Glutamatergic neuron (in vitro differentiated cells): ENCODE results near the gene SLC25A17. TPM values are rescaled to one million over a fixed set of nuclear protein-coding genes. Genes with fewer than 3 reads are reported as not detected.

Experiments used
- DNase-seq: peaks from one replicate; pipeline ENCODE4 v3.0.0; 2022
- H3K27ac Mint-ChIP-seq: one replicate; pipeline ENCODE4 v1.8.0; 2020; ENCODE audit warnings: mild to moderate bottlenecking, mixed read lengths, inconsistent platforms; ENCODE audit not compliant: unreplicated experiment
- H3K27me3 Mint-ChIP-seq: one replicate; pipeline ENCODE4 v1.8.0; 2020; ENCODE audit warnings: mild to moderate bottlenecking, moderate library complexity, mixed read lengths, inconsistent platforms; ENCODE audit not compliant: unreplicated experiment
- H3K36me3 Mint-ChIP-seq: one replicate; pipeline ENCODE4 v1.8.0; 2020; ENCODE audit warnings: mild to moderate bottlenecking, mixed read lengths, inconsistent platforms; ENCODE audit not compliant: unreplicated experiment
- H3K4me1 Mint-ChIP-seq: one replicate; pipeline ENCODE4 v1.8.0; 2020; ENCODE audit warnings: mild to moderate bottlenecking, low read depth, mixed read lengths, inconsistent platforms; ENCODE audit not compliant: unreplicated experiment
- H3K4me3 Mint-ChIP-seq: one replicate; pipeline ENCODE4 v1.8.0; 2020; ENCODE audit warnings: mild to moderate bottlenecking, mixed read lengths, inconsistent platforms; ENCODE audit not compliant: unreplicated experiment
- H3K9me3 Mint-ChIP-seq: one replicate; pipeline ENCODE4 v1.8.0; 2020; ENCODE audit warnings: mild to moderate bottlenecking, moderate library complexity, mixed read lengths, inconsistent platforms; ENCODE audit not compliant: unreplicated experiment
- total RNA-seq: library from RNA; stranded (reverse); fragmentation: NEBNext Ultra II Directional; extraction: Animal tissue kit (Norgen Biotek cat#: 25700); gene quantifications from one replicate; pipeline ENCODE4 v1.2.1, GENCODE V29; 2021; ENCODE audit not compliant: unreplicated experiment
- TF ChIP-seq, protein P1 (sequence below): fragments of 200-600 bp; sonication (generic); IDR thresholded peaks from one replicate; pipeline ENCODE4 v1.5.0; 2021; ENCODE audit not compliant: partially characterized antibody, unreplicated experiment

SLC25A17 gene
- total RNA-seq, 1 donor from 2014 or later = 18.3 TPM

DNA sequence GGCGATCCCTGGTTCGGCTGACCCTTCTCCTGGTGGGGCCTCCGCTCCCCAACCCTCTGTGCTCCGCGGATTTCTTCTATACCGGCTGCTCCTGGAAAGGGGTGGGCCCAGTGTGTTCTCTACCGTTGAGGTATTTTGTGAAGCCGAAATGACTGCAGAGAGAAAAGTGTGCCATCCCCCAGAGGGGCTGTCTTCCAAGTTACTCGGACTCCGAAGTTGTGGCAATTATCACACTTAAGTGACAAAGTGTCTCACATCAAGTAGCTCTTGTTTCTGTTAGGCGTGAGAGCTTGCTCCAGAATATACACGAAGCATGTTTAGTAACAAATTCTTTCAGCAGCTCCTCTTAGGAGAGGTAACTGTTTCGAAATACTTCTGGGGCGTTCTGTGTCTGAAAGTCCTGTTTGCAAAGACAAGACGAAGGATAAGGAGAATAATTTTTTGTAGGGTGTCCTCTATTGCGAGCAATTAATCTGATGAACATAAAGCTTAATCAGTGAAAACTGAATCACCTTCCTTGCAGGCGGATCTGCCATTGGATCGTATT, 38.2 kb upstream of the SLC25A17 start:
- Mint-ChIP-seq H3K27ac (peak overlapping the region; percentile 94), H3K36me3 (no peaks in the 10 kb centered on the region), H3K27me3 (peaks cover 12% of the 10 kb centered on the region), H3K9me3 (peaks cover 10% of the 10 kb centered on the region), H3K4me1 (peaks cover 15% of the 10 kb centered on the region), H3K4me3 (peak overlapping the region; percentile 98)
- TF ChIP-seq, protein P1, sequence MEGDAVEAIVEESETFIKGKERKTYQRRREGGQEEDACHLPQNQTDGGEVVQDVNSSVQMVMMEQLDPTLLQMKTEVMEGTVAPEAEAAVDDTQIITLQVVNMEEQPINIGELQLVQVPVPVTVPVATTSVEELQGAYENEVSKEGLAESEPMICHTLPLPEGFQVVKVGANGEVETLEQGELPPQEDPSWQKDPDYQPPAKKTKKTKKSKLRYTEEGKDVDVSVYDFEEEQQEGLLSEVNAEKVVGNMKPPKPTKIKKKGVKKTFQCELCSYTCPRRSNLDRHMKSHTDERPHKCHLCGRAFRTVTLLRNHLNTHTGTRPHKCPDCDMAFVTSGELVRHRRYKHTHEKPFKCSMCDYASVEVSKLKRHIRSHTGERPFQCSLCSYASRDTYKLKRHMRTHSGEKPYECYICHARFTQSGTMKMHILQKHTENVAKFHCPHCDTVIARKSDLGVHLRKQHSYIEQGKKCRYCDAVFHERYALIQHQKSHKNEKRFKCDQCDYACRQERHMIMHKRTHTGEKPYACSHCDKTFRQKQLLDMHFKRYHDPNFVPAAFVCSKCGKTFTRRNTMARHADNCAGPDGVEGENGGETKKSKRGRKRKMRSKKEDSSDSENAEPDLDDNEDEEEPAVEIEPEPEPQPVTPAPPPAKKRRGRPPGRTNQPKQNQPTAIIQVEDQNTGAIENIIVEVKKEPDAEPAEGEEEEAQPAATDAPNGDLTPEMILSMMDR = no peak
- DNase-seq = no peak

DNA sequence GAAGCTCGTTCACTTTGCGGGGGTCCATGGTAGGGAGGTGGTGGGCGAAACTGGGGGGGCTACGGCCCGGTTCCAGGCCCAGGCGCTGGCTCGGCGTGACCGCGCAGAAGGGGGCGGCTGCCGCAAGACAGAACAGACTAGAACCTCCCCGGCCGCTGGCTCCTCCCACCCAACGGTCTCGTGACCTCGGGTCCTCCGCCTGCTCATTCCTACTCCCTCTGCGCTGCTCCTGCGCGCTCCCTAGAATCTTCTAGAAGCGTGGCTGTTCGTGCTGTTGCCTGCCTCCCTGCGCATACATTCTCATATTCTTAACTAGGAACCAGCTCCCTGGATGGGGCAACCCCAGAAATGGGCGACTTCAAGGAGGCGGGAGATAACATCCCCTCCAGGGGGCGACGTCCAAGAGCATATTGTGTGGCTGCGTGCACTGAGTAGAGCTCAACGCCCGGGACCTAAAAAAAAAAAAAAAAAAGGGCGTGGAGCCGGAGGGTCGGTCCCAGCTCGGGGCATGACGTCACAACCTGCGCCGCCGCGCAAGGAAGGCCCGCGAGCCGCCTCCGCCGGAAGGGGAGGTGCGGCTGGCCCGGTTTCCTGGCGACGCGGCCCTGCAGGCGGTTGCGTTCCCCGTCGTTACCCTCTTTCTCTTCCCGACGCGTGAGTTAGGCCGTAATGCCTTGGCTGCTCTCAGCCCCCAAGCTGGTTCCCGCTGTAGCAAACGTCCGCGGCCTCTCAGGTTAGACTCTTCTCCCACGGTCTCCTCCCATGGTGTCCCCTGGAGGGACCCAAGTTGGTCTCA, 37.6 kb upstream of the SLC25A17 start, which contains the start of the genes ST13 and XPNPEP3:
Gene ST13, minus strand, starts transcription at position 127 of the 796 bp plus-strand sequence. Its CDS starts 99 bp downstream, at position 28.
Gene XPNPEP3, plus strand, starts transcription at position 636 of the 796 bp plus-strand sequence. Its CDS starts 34 bp downstream, at position 670.
- H3K4me3 Mint-ChIP-seq = peak within 1 kb of the TSS; percentile 98
- H3K36me3 Mint-ChIP-seq = no peaks in the 10 kb centered on the region
- TF ChIP-seq, protein P1 = peak; percentile 8
- H3K4me1 Mint-ChIP-seq = peaks cover 17% of the 10 kb centered on the region
- peaks cover 10% of the 10 kb centered on the region for H3K9me3 Mint-ChIP-seq
- peaks cover 12% of the 10 kb centered on the region for H3K27me3 Mint-ChIP-seq
- peak; percentile 98 for DNase-seq
- peak within 1 kb of the TSS; percentile 100 for H3K27ac Mint-ChIP-seq

DNA sequence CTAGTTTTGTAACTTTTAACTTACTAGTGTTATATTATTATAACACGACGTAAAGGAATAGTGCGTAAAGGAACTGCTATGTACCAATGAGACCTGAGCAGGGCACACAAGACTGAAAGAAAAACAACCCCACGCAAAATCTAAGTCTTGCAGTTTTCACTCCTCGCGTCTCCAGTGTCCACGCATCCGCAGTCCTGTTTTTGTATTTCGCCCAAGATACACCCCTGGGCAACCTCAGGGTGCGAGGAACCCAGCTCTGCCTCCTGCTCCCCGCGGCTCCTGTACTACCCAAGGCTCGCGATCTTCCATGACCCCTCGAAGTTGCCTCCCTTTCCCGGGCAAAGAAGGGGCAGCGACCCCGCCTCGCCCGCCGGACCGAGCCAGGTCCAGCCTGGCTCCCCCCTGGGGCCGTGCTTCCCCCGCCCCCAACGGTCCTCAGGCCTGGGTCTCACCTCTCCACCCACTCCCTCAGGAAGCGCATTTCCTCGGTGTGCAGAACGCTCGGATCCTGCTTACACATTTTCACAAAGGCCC, 36.9 kb upstream of the SLC25A17 start:
- Mint-ChIP-seq H3K4me1 (peaks cover 22% of the 10 kb centered on the region), H3K36me3 (no peaks in the 10 kb centered on the region), H3K27ac (peak overlapping the region; percentile 100), H3K27me3 (peaks cover 12% of the 10 kb centered on the region), H3K9me3 (peaks cover 10% of the 10 kb centered on the region), H3K4me3 (peak overlapping the region; percentile 98)
- TF ChIP-seq, protein P1 = no peak
- DNase-seq = peak; percentile 61

DNA sequence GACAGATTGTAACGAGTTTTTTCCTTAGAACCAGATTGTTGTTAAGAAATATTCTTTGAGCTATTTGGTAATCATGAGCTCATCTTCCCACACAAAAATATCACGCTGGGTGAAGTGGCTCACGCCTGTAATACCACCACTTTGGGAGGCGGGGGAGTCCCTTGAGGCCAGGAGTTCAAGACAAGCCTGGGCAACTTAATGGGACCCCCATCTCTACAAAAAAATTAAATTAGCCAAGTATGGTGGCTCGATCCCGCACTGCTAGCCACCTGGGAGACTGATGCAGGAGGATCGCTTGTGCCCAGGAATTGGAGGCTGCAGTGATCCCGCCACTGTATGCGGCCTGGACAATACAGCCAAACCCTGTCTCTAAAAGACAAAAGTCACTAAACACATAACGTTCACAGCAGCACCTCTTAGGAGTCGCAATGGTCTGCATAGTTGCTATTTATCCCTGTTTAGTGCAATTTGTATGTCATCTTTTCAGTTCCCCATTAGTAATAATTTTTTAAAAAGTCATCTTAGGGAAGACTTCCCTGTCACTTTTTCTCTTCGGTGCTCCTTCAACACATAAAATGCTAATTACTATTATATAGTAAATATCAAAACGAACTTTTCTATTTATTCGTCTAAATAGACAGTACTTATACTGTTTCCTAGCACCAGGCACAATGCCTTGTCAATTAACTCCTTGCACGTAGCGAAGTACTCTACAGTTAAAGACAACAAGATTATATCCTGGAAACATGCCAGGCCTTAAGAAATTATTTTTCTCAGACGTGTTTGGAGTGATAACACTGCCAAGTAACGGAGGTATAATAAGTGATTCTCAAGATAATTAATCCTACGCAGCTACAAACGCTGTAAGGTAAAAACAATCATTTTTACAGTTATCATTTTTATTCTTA, 36.2 kb upstream of the SLC25A17 start:
- TF ChIP-seq, protein P1 = no peak
- Mint-ChIP-seq H3K36me3 (no peaks in the 10 kb centered on the region), H3K9me3 (peaks cover 10% of the 10 kb centered on the region), H3K4me1 (peaks cover 22% of the 10 kb centered on the region), H3K27ac (peak overlapping the region; percentile 73), H3K4me3 (peak overlapping the region; percentile 98), H3K27me3 (peaks cover 12% of the 10 kb centered on the region)
- DNase-seq = no peak
